Stomach (tissue), 9 donors: Measurements from ENCODE around the gene INS. TPM values are rescaled to one million over a fixed set of nuclear protein-coding genes. Genes with fewer than 3 reads are reported as not detected.

Experiments
- DNase-seq, 2 donors: peaks; one replicate each; pipeline versions ENCODE4 v3.0.0 to v3.0.0-alpha.2; 2013 to 2019
- H3K27ac ChIP-seq, 5 donors: fragments of 200-600 bp in 4 of 5; sonication (generic) in 4 of 5; one replicate each; pipeline ENCODE4 v1.5.1; 2013 to 2019; ENCODE audit warnings: mild to moderate bottlenecking in 1 of 5, moderate library complexity in 1 of 5
- H3K27me3 ChIP-seq, 3 donors: fragments of 200-600 bp; sonication (generic); one replicate each; pipeline ENCODE4 v1.5.1; 2017 to 2019; ENCODE audit warnings: mixed run types in 1 of 3
- H3K36me3 ChIP-seq, 4 donors: fragments of 200-600 bp; sonication (generic); 1 replicate in 3 of 4; 2 replicates in 1 of 4; pipeline ENCODE4 v1.5.1; 2016 to 2019
- H3K4me1 ChIP-seq, 4 donors: fragments of 200-600 bp; sonication (generic); one replicate each; pipeline ENCODE4 v1.5.1; 2016 to 2019
- H3K4me3 ChIP-seq, 4 donors: fragments of 200-600 bp; sonication (generic) in 3 of 4; one replicate each; pipeline ENCODE4 v1.5.1; 2016 to 2019; ENCODE audit warnings: mild to moderate bottlenecking in 1 of 4
- H3K9me3 ChIP-seq, 4 donors: fragments of 200-600 bp; sonication (generic); one replicate each; pipeline ENCODE4 v1.5.1; 2016 to 2019
- EP300 ChIP-seq: sonication (generic); formaldehyde crosslinking; IDR thresholded peaks from one replicate; pipeline ENCODE4 v1.6.1; 2017; ENCODE audit warnings: antibody characterized with exemption
- POLR2A ChIP-seq, 4 donors: fragments of 450-650 bp; IDR thresholded peaks; one replicate each; pipeline ENCODE4 v1.6.1; 2016; ENCODE audit warnings: antibody characterized with exemption in 4 of 4, control low read depth in 2 of 4, mild to moderate bottlenecking in 1 of 4, moderate library complexity in 1 of 4
- POLR2AphosphoS5 ChIP-seq, 3 donors: sonication (generic); formaldehyde crosslinking; IDR thresholded peaks; one replicate each; pipeline ENCODE4 v1.6.1; 2016; ENCODE audit warnings: antibody characterized with exemption in 3 of 3
- WGBS, 5 donors: extraction: QIAGEN DNeasy Blood & Tissue Kit in 3 of 5; methylation state at CpG; one replicate each; pipeline versions ENCODE4 v1.1.5 to v1.1.7; 2013 to 2018; 5-methylcytosine and 5-hydroxymethylcytosine counted together
- intact Hi-C: fragments of 100-400 bp; cut with DNase I; formaldehyde crosslinking; loops from one replicate; pipeline ENCODE4 v1.15.1; 2023; ENCODE audit warnings: low total_unique reads
- polyA plus RNA-seq, 3 donors: library from polyadenylated mRNA; stranded (reverse); fragments of 200-250 nt; gene quantifications; one replicate each; pipeline ENCODE4 v1.2.3, GENCODE V29; 2013
- total RNA-seq, 5 donors: library from RNA; depleted of rRNA; stranded (reverse); fragments of >200 nt; gene quantifications; one replicate each; pipeline versions ENCODE4 v1.1.0 to v1.2.3, GENCODE V29; 2014 to 2016
- TF ChIP-seq, protein P1 (sequence below), 7 experiments: fragments of 450-650 bp in 4 of 7; fragments of 200-600 bp in 3 of 7; sonication (generic) in 3 of 7; IDR thresholded peaks; one replicate each; pipeline ENCODE4 v1.5.1; 2016 to 2019; ENCODE audit warnings: antibody characterized with exemption in 7 of 7, control low read depth in 2 of 7, mild to moderate bottlenecking in 1 of 7
- donor health status: healthy with polysubstance abuse.
- donor health status: Bipolar disorder and iron deficiency.
- donor health status: healthy.

INS gene
- total and polyA plus RNA-seq, 8 donors = 7.2 to 37.6 TPM; not detected in 6

DNA sequence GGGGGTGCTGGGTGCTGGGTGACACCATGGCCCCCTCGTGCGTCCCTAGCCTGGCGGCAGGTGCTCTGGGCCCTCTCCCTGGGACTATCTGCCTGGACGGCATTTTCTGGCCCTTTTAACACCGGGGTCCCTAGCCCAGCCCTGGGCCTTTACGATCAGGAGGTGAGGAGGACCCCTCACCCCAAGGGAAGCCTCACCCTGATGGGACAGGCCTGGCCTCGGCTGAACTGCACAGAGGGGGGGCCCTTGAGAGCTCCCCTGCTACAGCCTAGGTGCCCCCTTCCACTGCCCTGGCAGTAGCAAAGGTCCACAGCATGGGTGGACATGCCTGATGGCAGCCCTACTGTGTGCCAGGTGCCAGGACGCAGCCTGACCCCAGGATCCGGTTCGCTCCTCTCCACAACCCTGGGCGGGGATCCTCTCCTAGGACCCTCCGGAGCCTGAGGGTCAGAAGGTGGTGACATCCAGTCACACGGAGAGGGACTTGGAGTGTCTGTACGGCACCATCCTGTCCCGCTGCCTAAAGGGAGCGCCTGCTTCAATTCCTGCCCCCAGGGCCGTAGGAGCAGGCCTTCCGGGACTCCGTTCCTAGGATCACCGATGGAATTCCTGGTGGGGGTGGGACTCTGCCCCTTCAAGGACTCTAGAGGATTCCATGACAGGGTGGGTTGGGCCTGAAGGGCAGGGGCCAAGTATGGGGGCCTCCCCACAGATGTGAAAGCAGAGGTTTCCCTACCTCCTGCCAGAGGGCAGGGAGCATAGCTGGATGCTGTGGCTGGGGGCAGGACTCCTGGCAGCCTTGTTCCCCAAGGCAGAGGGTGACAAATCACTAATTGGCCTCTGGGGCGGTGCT, 43.6 kb upstream of the INS start:
- intact Hi-C loops = no loop called here
- Histone ChIP-seq H3K27ac (no peak overlapping the region), H3K9me3 (peaks cover 0 to 7% (median 5%) of the 10 kb centered on the region in 4 donors), H3K27me3 (peaks cover 0 to 16% (median 0%) of the 10 kb centered on the region in 3 donors), H3K4me3 (no peak overlapping the region), H3K36me3 (no peaks in the 10 kb centered on the region), H3K4me1 (peaks cover 20 to 37% (median 34%) of the 10 kb centered on the region in 4 donors)
- TF ChIP-seq POLR2A (IDR thresholded peaks at IDR 0.05) (no peak), POLR2AphosphoS5 (IDR thresholded peaks at IDR 0.05) (no peak), EP300 (no peak)
- TF ChIP-seq, protein P1, sequence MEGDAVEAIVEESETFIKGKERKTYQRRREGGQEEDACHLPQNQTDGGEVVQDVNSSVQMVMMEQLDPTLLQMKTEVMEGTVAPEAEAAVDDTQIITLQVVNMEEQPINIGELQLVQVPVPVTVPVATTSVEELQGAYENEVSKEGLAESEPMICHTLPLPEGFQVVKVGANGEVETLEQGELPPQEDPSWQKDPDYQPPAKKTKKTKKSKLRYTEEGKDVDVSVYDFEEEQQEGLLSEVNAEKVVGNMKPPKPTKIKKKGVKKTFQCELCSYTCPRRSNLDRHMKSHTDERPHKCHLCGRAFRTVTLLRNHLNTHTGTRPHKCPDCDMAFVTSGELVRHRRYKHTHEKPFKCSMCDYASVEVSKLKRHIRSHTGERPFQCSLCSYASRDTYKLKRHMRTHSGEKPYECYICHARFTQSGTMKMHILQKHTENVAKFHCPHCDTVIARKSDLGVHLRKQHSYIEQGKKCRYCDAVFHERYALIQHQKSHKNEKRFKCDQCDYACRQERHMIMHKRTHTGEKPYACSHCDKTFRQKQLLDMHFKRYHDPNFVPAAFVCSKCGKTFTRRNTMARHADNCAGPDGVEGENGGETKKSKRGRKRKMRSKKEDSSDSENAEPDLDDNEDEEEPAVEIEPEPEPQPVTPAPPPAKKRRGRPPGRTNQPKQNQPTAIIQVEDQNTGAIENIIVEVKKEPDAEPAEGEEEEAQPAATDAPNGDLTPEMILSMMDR (IDR thresholded peaks at IDR 0.05) = no peak
- 74 to 100% (median 86%) methylated on average over 4 to 21 of the region's 21 CpGs for WGBS, 5 donors
- DNase-seq = peak in 1 of 2 donors; percentile 16

DNA sequence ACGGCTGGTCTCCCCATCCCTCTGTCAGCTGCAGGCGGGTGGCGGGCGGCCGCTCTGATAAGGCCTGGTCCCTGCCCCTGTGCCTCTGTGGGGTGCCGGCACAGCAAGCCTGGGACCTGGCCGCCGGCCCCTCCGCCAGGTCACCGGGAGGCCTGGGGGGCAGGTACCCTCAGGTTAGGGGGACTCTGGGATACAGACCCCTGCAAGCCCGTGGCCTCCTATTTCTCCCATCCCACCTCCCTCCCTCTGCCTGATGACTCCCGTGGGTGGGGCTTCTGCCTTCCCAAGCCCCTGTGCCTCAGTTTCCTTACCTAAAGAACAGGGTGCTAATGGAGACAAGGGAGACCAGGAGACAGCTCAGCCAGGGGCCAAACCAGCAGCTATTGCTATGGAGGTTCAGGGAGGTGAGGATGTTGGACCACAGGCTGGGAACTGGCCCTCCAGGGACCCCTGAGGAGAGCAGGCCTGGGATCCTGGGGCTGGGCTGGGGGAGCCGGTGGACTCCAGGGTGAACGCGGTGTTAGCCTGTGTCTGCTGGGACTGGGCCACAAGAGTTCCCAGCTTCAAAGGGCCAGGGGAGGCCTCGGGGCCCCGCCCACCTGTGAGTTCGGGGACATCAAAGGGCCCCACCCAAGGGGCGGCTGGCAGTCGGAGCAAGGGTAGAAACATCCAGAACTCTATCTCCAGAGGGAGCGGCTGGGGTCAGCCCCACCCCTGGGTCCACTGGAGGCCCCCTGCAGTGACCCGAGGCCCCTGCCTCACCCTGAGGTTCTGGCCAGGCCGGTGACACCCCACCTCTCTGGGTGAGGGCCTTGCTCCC, 42.6 kb upstream of the INS start:
- intact Hi-C loops = no loop called here
- Histone ChIP-seq H3K9me3 (peaks cover 0 to 7% (median 5%) of the 10 kb centered on the region in 4 donors), H3K4me3 (no peak overlapping the region), H3K27me3 (peaks cover 0 to 9% (median 0%) of the 10 kb centered on the region in 3 donors), H3K27ac (peak overlapping the region in 1 of 5 donors; percentile 33), H3K36me3 (no peaks in the 10 kb centered on the region), H3K4me1 (peaks cover 14 to 28% (median 24%) of the 10 kb centered on the region in 4 donors)
- peak; percentile 33 to 67 for DNase-seq
- TF ChIP-seq POLR2AphosphoS5 (IDR thresholded peaks at IDR 0.05) = no peak
- 53 to 87% (median 57%) methylated on average over 13 to 23 of the region's 23 CpGs for WGBS, 5 donors

DNA sequence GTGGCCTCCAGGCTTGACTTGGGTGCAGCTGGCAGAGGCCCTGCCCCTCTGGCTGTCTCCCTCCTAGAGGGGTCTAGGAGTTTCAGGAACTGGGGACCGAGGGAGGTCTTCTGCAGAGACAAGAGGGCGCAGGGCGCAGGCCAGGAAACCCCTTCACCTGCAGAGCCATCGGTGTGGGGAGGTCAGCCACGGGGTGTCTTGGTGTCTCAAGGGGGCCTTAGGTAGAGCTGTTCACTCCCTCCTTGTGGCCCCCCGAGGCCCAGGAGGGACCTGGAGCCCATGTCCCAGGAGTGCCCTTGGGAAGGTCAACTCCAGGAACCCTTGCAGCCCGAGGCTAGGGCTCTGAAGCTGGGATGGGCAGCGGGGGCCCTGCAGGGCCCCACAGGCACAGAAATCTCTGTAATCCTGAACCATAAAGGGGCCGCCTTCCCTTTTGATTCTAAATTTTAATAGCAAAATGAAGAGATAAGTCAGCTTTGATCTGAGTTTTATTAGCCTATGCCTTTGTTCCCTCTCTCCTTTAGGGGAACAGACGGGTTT, 42.0 kb upstream of the INS start:
- Histone ChIP-seq H3K36me3 (no peaks in the 10 kb centered on the region), H3K4me1 (peaks cover 14 to 21% (median 17%) of the 10 kb centered on the region in 4 donors), H3K27ac (peak overlapping the region in 3 of 5 donors; percentile 33 to 59 (median 40)), H3K9me3 (peaks cover 0 to 7% (median 5%) of the 10 kb centered on the region in 4 donors), H3K27me3 (peaks cover 0 to 2% (median 0%) of the 10 kb centered on the region in 3 donors), H3K4me3 (no peak overlapping the region)
- intact Hi-C loops = no loop called here
- TF ChIP-seq POLR2A (IDR thresholded peaks at IDR 0.05) (no peak), POLR2AphosphoS5 (IDR thresholded peaks at IDR 0.05) (no peak), EP300 (no peak)
- TF ChIP-seq, protein P1 (IDR thresholded peaks at IDR 0.05) = no peak
- no peak for DNase-seq
- WGBS, 5 donors = 59 to 81% (median 67%) methylated on average over 5 to 10 of the region's 10 CpGs

DNA sequence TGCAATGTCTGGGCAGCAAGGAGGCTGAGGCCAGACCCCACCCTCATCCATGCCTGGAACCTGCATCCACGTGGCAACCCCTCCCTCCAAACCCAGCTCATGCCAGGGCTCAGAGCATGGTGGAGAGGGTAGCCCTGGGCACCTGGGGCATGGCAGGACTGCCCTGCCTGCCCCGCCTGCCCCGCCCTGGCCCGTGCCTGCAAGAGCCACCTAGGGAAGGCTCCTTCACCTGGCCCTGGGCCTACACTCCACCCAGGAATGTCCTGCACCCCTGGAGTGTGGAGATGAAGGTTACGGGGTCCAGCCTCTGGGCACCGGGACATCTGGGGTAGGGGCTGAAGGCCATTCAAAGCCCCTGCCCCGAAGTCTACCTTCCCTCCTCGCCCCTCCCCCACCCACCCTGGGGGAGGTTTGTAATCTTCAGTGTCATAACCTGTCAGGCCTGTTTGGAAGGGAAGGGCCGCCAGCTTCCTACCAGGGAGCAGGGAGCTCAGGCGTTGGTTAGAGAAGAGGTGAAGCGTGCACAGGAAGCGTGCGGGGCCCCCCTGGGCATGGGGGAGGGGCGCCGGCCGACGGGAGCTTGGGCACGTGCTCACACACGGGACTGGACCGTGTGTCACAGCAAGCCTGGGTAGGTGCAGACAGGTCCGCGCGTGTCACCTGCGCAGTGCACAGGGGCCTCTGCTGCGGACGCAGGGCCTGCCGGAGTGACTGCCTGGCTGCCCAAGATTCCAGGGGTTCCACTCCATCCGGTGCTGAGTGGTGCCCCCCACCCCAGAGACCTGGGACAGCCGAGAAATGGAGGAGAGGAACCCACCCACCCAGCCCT, 41.3 kb upstream of the INS start:
- intact Hi-C loops = no loop called here
- peak; percentile 88 to 96 for DNase-seq
- H3K36me3 ChIP-seq = no peaks in the 10 kb centered on the region
- no peak overlapping the region for H3K4me3 ChIP-seq
- peaks cover 0 to 3% (median 2%) of the 10 kb centered on the region in 4 donors for H3K9me3 ChIP-seq
- TF ChIP-seq POLR2AphosphoS5 (IDR thresholded peaks at IDR 0.05) = peak in 2 of 3 donors; percentile 21 to 40
- TF ChIP-seq, protein P1 (IDR thresholded peaks at IDR 0.05) = no peak
- H3K27ac ChIP-seq = peak overlapping the region in 3 of 5 donors; percentile 33 to 59 (median 40)
- no peaks in the 10 kb centered on the region for H3K27me3 ChIP-seq
- 30 to 46% (median 31%) methylated on average over 11 to 29 of the region's 29 CpGs for WGBS, 5 donors
- H3K4me1 ChIP-seq = peaks cover 14 to 19% (median 18%) of the 10 kb centered on the region in 4 donors
